ENCODE data around the gene MAGI1.

Gene MAGI1

DNA sequence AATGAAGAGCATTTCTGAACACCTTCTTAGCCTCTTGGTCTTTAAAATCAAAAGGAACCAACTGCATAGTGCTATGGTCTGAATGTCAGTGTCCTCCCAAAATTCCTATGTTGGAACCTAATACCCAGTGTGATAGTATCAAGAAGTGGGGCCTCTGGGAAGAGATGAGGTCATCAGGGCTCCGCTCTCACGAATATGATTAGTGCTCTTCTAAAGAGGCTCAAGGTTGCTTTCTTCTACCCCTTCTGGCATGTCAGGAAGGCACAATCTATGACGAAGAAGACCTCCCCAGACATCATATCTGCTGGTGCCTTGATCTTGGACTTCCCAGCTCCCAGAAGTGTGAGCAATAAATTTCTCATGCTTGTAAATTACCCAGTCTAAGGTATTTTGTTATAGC lies 209.5 kb downstream of the MAGI1 start:
- DNase-seq: no peak

DNA sequence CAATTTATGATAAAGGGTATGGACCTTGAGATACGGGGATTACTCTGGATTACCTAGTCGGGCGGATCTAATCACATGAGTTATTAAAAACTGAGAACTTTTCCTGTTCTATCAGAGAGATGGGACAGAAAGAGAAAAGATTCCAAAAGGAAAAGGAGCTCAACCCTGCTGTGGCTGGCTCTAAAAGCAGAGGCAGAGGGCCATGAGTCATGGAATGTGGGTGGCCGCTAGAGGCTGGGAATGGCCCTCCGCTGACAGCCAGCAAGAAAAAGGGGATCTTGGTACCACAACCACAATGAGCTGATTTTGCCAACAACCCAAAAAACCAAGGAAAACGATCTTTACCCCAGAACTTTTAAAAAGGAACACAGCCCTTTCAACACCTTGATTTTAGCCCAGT lies 210.0 kb downstream of the MAGI1 start:
- DNase-seq: no peak

DNA sequence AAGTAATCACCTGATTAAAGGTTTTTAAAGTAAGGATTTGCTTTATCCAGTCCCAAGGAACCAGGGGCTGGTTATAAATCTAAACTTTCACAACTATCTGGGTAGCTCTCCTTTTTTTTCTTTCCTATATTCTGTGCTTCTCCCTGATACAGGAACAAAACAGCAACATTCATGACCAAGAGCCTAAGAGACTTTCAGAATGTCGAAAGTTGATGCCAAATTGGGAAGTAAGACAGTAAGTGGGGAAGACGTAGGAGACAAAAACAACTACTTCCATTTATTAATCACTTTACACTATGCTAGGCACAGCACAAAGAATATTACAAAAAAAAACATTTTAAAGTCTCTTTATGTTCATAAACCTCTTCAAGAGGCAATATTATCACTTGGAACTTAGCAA lies 211.6 kb downstream of the MAGI1 start:
- no peak for DNase-seq

DNA sequence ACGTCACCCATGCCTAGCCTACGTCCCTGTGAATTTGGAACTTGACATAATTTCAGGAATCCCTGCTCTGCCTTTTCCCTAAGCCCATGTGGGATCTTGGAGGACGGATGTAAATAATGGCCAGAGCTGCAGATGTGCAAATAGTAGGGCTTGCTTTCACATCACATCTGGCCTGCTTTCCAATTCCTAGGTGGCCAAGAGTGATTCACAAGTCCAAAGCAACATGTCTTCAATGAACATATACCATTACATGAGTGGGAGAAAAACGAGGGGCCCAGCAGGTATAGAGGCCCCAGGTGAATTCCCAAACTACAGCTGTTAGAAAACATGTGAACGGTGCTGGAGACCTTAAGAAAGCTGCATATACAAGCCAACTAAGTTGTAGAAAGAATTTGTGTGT lies 214.6 kb downstream of the MAGI1 start:
- DNase-seq: no peak

DNA sequence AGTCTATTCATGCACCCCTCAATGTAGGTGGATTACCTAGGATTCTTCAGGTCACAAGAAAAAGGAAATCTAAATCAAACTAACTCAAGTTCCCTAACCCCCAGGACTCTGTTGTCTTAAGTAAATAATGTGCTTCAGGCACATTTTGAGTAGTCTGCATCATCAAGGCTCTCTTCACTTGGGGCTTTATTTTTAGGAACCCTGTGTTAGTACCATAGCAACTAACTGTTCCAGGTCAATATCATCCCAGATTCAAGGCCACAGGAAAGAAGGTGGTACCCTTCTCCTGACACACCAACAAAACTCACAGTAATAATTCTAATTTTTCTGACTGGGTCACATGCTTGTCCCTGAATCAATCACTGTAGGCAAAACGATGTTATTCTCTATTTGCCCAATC lies 218.1 kb downstream of the MAGI1 start:
- no peak for DNase-seq

DNA sequence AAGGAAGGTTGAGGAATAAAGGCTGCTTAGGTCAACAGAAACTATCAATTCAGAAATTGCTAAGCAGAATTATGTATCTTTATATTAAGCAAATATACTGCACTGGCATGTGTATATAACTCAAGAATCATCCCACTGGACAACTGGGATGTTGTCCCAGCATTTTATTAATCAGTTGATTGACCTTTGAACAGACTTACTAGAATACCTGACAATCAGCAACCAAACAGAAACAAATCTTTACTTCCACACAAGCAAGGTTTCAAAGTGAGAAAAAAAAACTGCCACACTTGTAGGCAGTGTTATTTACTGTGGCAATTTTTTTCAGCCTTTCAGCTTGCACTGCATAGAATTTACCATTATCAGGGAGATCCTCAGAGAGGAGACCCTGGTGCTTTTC lies 218.8 kb downstream of the MAGI1 start:
- no peak for DNase-seq

DNA sequence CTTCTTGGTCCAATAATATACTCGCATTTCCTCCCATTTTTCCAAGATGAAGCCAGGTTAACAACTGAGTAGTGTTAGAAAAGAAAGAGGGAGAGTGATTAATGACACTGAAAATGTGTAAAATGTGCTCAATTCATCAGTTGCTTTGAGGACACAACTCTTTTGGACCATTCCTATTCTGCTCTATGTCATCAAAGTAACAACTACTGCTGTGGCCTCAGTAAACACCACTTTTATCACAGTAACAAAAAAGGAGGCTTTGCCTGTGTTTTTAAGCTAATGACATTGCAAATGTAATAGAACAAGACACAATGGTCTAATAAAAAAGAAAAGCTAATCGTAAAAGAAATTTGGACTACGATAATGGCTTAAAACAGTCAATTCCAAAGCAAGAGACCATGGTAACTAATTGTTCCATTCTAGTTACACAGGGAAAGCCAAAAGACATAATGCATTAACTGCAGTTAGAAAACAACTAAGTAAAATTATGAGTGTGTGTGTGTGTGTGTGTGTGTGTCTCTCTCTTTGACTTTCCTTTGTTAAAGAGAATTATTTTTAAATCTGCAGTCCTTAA lies 221.1 kb downstream of the MAGI1 start:
- no peak for DNase-seq

DNA sequence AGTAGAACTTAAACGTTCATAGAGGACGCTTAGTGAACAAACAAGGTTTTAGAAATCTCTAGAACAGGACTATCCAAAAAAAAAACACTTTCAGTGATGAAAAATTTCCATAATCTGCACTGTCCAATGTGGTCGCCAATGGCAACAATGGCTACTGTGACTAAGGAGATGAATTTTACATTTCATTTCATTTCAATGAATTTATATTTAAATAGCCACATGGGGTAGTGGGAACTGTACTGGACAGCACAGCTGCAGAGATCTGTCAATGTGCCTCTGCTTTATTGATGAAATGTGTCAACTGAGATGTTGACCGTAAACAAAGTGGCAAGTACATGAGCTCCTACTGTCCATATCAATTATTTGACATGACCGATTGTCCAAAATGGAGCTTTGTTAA lies 222.5 kb downstream of the MAGI1 start:
- no peak for DNase-seq

DNA sequence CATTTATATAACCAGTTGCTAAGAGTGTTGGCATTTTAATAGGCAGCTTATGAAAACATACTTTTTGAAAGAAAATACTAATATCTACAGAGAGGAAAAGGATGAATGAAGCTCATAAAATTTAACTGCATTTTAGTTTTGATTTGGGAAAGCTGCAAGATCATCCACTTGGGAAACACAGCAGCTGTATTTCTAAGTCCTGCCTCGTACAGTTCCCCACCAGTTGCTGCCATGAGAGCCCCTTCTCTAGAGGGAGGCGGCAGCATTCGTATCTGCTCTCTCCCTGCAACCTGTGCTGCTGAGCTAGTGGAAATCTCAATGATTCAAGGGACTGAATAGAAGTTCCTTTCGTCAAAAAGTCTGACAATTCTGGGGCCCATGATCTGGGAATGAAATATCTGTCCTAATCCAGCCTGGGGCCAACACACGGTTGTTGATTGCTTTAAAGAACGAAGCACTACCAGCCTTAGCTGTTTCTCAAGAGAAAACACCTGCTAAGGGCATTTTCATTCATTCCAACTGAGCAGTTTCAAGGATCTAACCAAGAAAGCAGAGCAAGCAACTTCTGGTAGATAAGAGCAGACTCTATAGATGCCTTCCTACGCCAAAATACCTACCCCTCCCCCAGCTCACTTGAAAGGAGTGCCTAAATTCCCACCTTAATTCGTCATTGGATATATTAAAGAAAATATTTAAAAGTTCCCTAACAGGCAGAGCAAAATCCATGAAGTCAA lies 223.7 kb downstream of the MAGI1 start:
- DNase-seq: no peak

DNA sequence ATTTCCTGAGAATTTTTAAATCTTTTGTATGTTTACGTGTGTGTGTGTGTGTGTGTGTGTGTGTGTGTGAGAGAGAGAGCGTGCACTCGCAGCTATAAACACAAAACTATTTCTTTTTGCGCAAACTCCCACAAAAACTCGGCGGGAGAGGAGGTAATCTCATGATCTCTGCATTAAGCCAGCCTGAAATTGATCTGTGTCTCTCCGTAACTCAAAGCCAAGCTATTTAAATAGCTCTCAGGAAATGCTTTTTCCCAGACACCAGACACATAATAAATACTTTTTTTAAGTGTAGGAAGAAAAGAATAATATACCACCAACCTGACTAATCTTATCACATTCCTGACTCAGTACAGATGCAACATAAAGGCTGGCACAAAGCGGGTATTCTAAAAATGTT lies 226.8 kb downstream of the MAGI1 start:
- no peak for DNase-seq

DNA sequence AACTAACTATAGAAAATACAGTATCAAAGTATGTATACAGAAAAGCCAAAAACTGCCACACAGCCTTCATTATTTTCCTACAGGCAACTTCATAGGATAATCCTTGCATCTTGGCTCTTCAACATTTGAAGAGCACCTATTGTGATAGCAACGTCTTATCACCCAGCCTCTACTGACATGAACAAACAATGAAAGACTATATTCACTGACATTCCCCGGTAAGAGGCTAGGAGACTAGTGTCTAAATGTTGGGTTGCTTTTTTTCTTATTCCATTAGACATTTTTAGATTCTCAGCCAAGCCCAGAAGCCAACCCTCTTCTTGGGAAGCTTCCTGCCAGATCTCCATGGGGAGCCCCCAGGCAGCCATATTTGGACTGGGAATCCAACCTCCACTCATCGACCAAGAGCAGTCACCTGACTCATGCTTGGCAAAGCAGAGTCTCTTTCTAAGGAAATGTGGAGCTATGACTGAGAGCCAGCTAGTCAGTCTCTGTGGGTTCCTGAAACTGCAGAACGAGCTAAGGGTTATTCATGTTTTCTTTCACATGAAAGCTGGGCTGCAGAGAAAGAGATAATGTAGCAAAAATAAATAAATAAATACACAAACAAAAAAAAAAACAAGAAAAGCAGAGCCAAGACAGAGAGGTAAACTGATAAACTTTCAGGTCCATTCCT lies 227.5 kb downstream of the MAGI1 start:
- DNase-seq: no peak

DNA sequence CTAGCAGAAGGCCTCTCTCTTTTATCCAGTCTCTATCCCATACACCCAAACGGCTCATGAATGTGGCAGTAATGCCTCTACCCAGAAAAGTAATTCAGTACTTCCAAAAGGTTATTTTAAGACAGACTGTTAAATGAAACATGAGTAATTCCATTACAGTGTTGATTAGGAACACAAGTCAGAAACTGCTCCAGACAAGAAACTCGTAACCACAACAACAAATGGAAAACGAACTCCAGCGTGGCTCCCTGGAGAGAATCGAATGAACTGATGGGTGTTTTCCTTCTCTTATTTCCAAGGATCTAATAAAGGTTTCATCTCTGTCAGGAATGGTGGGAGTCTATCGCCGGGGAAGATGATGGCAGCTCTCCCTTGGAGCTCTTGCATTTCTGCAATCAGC lies 228.4 kb downstream of the MAGI1 start:
- no peak for DNase-seq

DNA sequence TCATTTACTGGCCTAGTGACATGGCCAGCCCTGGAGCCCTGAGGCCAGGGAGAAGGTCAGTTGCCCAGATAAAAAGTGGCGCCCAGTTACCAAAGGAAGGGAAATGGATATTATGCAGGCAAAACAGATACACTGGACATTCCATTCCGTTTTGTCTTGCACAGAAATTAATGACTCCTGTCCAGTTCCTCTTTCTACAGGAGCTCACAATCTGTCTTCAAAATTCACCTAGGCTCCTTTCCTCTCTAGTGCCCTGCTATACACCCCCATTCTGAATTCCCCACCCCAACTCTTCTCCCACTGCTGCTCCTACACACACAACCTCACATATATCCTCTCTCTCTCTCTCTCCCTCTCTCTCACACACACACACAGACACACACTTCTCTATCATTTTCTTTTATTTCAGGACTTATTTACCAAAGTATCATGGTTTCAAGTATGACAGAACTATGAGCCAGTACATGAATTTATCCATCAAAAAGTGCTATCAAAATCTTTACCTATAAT lies 229.0 kb downstream of the MAGI1 start:
- DNase-seq: no peak

DNA sequence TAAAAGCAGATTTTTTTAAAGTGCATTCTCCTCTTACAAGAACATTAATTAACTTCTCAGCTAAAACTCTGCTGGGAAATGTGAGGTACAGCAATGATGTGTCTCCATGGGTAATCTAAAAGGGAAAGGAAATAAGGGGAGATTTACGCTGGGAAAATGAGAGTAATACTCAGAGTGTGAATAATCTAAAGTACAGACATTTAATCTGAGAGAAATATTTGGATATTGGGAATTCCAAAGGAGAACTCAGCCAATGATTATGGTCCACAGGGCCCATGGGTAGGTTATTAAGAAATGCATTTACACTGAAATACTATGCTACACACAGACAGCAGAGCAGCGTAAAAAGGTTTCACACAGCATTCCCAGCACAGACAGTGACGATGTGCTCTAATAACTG lies 229.9 kb downstream of the MAGI1 start:
- no peak for DNase-seq

DNA sequence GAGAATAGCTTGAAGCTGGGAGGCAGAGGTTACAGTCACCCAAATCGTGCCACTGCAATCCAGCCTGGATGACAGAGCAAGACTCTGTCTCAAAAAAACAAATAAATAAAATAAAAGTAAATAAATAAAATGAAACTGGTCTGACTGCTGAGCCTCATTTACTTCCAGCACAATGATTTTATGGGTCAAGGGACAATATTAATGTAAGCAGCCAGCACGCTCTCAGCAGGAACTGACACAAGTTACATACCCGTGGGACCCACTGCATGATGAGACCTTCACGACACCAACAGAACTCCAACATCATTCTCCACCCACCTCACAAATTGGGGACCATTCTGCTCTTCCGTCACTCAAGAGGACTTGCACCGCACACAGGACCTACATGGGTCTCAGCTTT lies 230.3 kb downstream of the MAGI1 start:
- no peak for DNase-seq

DNA sequence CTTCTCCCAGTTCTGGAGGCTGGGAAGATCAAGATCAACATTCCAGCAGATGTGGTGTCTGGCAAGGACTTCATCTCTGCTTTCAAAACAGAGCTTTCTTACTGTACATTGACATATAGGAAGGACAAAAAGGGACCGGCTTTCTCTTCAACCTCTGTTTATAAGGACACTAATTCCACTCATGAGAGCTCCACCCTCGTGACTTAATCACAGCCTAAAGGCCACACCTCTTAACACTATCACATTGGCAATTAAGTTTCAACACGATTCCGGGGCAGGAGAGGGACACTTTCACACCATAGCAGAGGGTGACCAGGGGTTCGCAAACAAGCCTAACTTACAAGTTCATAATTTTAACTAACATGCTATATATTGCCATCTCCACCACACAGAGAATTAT lies 231.5 kb downstream of the MAGI1 start:
- no peak for DNase-seq

DNA sequence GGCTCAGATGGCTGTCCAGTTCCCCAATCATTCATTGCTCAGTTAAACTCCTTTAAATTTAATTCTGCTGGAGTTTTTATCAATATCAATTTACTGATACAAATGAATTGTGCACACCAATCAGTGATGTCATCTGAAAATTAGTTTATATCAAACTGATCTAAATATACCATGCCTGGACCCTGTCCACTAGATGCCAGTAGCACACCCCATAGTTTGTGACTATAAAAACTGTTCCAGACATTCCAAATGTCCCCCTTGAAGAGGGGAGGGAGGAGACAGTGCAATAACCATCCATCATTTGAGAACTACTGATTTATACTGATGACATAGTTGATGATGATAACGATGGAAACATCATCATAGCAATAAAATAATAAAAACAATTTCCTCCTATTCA lies 232.1 kb downstream of the MAGI1 start:
- DNase-seq: no peak

DNA sequence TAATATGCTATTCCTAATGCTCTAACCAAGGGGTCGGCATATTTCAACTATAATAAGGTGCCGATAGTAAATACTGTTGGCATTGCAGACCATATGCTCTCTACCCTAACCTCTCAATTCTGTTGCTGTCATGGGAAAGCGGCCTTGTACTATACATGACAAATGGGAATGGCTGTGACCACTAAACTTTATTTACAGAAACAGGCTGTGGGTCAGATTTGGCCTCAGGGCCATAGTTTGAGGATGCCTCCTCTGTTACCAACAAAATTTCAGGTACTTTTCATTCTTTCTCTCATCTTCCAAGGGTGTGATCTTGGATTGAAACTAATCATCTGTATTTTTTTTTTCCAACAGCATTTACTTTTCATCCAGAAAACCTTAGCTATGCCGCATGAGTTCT lies 242.0 kb downstream of the MAGI1 start:
- no peak for DNase-seq

DNA sequence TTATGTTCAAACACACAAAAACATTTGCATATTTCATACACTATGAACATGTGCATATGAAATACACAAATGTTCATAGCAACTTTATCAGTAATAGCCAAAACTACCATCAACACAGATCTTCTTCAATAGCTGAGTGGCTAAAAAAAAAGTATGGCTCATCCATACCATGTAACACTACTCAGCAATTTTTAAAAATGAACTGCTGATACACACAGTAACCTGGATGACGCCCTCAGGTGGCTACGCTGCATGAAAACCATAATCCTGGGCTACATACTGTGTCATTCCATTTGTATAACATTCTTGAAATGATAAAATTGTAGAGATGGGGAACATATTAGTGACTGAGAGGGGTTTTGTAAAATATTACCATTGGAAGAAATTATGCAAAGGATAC lies 243.6 kb downstream of the MAGI1 start:
- DNase-seq: no peak

DNA sequence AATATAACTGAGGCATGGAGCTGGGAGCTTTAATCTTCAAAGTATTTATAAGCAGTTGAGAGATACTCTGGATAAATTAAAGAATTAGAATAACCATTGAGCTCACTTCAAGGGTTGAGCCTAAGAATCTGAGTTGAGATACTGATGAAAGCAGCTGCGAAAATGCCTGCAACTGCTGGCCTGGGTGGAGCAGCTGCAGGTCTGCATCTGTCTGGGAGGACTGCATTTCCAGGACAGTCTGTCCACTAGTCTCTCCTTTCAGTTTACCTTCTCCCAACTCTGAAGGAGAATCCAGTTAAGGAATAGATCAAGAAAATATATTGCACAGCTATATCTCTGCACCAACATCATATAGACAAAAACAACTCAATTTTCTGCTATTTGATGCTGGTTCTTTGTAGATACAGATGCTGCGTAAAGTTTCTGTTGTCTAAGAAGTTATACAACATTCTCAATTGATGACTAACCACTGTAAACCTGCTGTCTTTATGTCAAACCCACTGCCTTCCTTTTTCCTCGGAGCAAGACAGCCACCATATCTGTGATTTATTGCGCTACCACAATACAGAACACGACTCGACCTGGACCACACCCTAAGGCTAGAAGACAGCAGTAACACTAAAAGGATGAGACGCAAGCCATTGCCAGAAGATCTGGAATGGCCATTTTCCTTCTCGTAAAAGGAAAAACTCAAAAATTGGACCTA lies 245.1 kb downstream of the MAGI1 start:
- no peak for DNase-seq

DNA sequence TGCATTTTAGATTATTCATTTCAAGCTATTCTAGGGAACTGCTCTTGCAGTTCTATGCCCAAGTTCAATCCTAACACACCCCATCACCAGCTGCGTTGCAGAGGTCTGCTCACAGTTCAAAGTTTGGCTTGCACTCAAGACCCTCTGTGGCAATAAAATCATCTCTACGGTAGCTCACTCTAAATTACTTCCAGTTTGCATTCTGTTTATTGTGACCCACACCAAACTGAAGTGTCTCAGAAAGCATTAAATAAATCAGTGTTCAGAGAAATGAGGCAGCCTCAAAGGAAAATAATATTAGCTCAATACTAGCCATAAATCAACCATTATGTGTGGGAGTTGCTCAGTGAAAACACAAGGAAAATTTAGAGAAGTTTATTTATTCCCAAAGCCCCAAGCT lies 250.3 kb downstream of the MAGI1 start:
- DNase-seq: no peak

DNA sequence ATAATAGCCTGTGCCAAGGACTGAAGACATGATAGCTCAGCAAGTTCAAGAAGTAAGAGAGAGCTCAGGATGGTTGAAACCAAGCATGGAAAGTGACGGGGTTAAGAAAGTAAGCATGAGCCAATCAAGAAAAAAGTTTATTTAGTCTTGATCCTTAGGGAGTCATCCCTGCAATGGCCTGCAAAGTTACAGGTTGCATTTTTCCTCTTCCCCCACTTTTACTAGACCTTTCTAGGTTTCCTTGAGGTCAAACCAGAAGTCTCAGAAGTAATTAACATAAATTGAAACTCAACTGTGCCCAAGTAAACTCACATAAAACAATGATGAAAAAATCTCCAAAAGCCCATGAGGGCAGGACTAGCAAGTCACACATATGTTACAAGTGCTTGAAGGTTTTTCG lies 250.9 kb downstream of the MAGI1 start:
- no peak for DNase-seq

DNA sequence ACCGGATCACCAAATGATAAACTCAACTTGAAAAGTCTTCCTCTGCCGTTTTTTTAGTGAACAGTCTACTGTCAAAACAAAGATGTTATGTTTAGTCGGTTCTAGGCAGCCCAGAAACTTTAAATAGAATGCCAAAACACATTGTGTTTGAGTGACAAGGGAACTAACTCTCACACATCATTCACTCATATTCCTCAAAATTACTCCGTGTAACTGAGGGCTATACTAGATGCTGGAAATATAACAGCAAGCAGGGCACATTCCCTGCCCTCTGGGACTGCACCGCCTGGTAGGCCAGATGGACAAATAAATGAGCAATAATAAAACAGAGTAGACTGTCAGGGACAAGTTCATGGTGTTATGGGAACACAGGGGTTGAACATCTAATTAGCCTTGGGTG lies 251.4 kb downstream of the MAGI1 start:
- no peak for DNase-seq

DNA sequence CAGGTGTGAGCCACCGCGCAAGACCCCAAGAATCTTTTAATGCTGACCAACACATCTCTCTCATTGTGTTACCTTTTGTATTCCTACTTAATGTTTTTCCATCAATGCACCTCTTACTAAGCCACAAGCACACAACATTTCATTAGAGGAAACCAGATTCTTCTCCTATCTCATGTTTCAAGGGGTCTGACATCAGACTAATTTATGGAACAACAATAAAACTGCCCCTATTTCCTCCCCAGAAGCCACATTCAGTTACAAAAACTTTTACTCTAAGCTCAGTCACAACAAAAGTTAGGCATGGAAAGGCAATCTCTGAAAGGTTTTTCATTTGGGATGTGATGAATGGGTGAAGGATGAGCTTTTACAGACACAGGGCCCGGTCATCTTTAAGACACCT lies 251.8 kb downstream of the MAGI1 start:
- DNase-seq: no peak

All from NCI-H345 (cell line).